Mammary epithelial cell (primary cell): ENCODE data around the gene CUX1.

Source experiments
- EZH2 ChIP-seq: IDR thresholded peaks from 2 replicates; pipeline ENCODE4 v1.6.1; 2012; ENCODE audit warnings: low read length, inconsistent platforms, borderline replicate concordance
- TF ChIP-seq, protein P1 (sequence below), 2 donors: IDR thresholded peaks in 1 of 2; conservative IDR thresholded peaks in 1 of 2; 2 replicates each; pipeline ENCODE4 v1.5.1; 2011 to 2012; ENCODE audit warnings: inconsistent platforms in 2 of 2, low read length in 2 of 2, mild to moderate bottlenecking in 2 of 2, control low read depth in 1 of 2, low read depth in 1 of 2; ENCODE audit not compliant: insufficient read depth in 1 of 2; ENCODE audit errors: extremely low read depth in 1 of 2

DNA sequence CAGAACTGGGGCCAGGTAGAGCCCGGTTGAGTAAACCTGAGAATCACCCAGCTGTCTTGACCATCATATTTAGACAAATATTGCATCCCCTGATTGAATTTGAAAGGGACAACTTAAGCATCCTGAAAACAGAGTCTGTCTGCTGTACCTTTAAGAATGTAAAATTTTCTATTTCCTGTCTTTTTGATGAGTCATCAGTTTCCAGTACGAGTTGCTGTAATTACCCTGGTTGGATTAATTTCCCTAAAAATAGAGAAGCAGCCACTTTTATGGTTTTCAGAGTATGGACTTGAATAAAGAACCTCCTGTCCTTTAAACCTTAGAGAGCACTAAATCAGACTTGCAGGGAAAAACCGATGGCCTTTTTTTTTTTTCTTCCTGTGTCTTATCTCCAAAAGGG lies 304.6 kb downstream of the CUX1 start:
- TF ChIP-seq, protein P1, sequence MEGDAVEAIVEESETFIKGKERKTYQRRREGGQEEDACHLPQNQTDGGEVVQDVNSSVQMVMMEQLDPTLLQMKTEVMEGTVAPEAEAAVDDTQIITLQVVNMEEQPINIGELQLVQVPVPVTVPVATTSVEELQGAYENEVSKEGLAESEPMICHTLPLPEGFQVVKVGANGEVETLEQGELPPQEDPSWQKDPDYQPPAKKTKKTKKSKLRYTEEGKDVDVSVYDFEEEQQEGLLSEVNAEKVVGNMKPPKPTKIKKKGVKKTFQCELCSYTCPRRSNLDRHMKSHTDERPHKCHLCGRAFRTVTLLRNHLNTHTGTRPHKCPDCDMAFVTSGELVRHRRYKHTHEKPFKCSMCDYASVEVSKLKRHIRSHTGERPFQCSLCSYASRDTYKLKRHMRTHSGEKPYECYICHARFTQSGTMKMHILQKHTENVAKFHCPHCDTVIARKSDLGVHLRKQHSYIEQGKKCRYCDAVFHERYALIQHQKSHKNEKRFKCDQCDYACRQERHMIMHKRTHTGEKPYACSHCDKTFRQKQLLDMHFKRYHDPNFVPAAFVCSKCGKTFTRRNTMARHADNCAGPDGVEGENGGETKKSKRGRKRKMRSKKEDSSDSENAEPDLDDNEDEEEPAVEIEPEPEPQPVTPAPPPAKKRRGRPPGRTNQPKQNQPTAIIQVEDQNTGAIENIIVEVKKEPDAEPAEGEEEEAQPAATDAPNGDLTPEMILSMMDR (conservative IDR thresholded peaks at IDR 0.05 in 1 of 2, IDR thresholded peaks at IDR 0.05 in 1 of 2; ENCODE audit: extremely low read depth in 1 of 2, insufficient read depth in 1 of 2, low read depth in 1 of 2, low read length in 2 of 2): no peak
- TF ChIP-seq EZH2: no peak
